H1 (cell line): ENCODE measurements around the gene ARHGAP15.

Source experiments
- CTCF ChIP-seq, 3 experiments: IDR thresholded peaks; 1 replicate in 2 of 3; 2 replicates in 1 of 3; pipeline versions ENCODE4 v1.5.1 to v1.6.1; 2011; ENCODE audit warnings: low read length in 3 of 3, mild to moderate bottlenecking in 3 of 3, inconsistent platforms in 2 of 3, low read depth in 1 of 3, moderate library complexity in 1 of 3; ENCODE audit not compliant: insufficient read depth in 1 of 3; ENCODE audit errors: control extremely low read depth in 1 of 3
- EZH2 ChIP-seq: fragments of 200-600 bp; sonication (generic); IDR thresholded peaks from 2 replicates; pipeline ENCODE4 v1.7.1; 2012; ENCODE audit warnings: low read depth, mild to moderate bottlenecking, moderate library complexity, low read length, inconsistent platforms; ENCODE audit not compliant: severe bottlenecking
- GTF2F1 ChIP-seq: IDR thresholded peaks from 2 replicates; pipeline ENCODE4 v1.6.1; 2012; ENCODE audit warnings: low read depth, low read length, improper control_type of control experiment, borderline replicate concordance
- SUZ12 ChIP-seq: fragments of 200-600 bp; sonication (generic); IDR thresholded peaks from 2 replicates; pipeline ENCODE4 v1.6.1; 2012; ENCODE audit warnings: mild to moderate bottlenecking, inconsistent platforms, low read length, moderate library complexity, mixed read lengths
- TAF1 ChIP-seq: IDR thresholded peaks from 2 replicates; pipeline ENCODE4 v1.6.1; 2011; ENCODE audit warnings: mild to moderate bottlenecking, low read depth, low read length
- TBP ChIP-seq: IDR thresholded peaks from 2 replicates; pipeline ENCODE4 v1.6.1; 2011; ENCODE audit warnings: low read depth, low read length, improper control_type of control experiment

- TF ChIP-seq EZH2 (no peak), CTCF (IDR thresholded peaks at IDR 0.05; ENCODE audit: control extremely low read depth in 1 of 3, insufficient read depth in 1 of 3, low read depth in 1 of 3, low read length in 3 of 3) (no peak), TAF1 (no peak), GTF2F1 (no peak), TBP (no peak), SUZ12 (no peak)
Measured at GRCh38 chr2:143704451-143705106, 575.4 kb downstream of the ARHGAP15 start.
